GM19240 (cell line): ENCODE data around the gene MEX3A.
A peak's percentile ranks its signal among the peaks of the same experiment; 100 is the strongest.
"Not testable (repeated sequence)": the region's sequence is repeated elsewhere in the genome, so short reads cannot be mapped to it uniquely, and the experiment has no call there.

ENCODE experiments used
- DNase-seq: peaks from one replicate; pipeline ENCODE4 v3.0.0; 2011; ENCODE audit warnings: low spot score; ENCODE audit not compliant: insufficient read length

MEX3A gene

GRCh38 chr1:156056326-156056849 is 25.9 kb downstream of the MEX3A start:
- no peak for DNase-seq

GRCh38 chr1:156055281-156056048 is 26.8 kb downstream of the MEX3A start:
- DNase-seq, result no peak

- peak; percentile 96 for DNase-seq
These were observed 27.6 kb downstream of the MEX3A start, which contains the start of gene LAMTOR2 for GRCh38 chr1:156054500-156055280. Gene LAMTOR2, plus strand, starts transcription at chr1:156054782. Its CDS starts 108 bp downstream, at chr1:156054890.

GRCh38 chr1:156053768-156054499 is 28.3 kb downstream of the MEX3A start, which contains the start of gene UBQLN4:
Gene UBQLN4, minus strand, starts transcription at chr1:156053798. Its CDS starts 97 bp downstream, at chr1:156053701.
- peak; percentile 71 for DNase-seq

GRCh38 chr1:156052862-156053767 is 29.1 kb downstream of the MEX3A start:
- peak; percentile 61 for DNase-seq

- no peak for DNase-seq
These were observed 31.1 kb downstream of the MEX3A start for GRCh38 chr1:156051011-156051725.

- DNase-seq, result no peak
These were observed 31.9 kb downstream of the MEX3A start for GRCh38 chr1:156050376-156050775.

GRCh38 chr1:156048663-156049258 is 33.5 kb downstream of the MEX3A start:
- DNase-seq, result no peak

GRCh38 chr1:156045076-156045475 is 37.2 kb downstream of the MEX3A start:
- DNase-seq, result no peak

GRCh38 chr1:156042828-156043227 is 39.4 kb downstream of the MEX3A start:
- DNase-seq, result no peak

GRCh38 chr1:156034991-156035390 is 47.3 kb downstream of the MEX3A start:
- DNase-seq, result not testable (repeated sequence)

- no peak for DNase-seq
These were observed 49.3 kb downstream of the MEX3A start for GRCh38 chr1:156033011-156033410.

- no peak for DNase-seq
These were observed 55.7 kb downstream of the MEX3A start for GRCh38 chr1:156026588-156026987.

GRCh38 chr1:156025876-156026275 is 56.4 kb downstream of the MEX3A start:
- DNase-seq, result peak; percentile 40

- no peak for DNase-seq
These were observed 57.5 kb downstream of the MEX3A start for GRCh38 chr1:156024801-156025200.
